ENCODE results near the gene APP.

DNA sequence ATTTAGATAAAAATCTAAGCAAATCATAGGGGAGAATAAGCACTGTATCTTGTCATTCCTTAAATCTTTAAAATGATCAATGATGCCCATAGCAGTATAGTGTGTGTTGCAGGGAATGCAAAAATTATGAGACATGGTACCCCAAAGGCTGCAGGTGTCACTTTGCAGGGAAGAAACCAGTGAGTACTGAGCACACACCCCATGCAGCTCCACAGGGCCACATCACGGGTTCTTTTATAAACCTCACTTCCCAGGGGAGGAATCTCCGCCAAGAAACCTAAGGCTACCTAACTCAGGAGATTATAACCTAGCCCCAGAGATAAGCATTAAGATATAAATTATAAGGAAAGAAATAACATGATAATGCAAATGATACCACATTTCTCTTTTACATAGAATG lies 115.6 kb downstream of the APP start:
- TF ChIP-seq, protein P1, sequence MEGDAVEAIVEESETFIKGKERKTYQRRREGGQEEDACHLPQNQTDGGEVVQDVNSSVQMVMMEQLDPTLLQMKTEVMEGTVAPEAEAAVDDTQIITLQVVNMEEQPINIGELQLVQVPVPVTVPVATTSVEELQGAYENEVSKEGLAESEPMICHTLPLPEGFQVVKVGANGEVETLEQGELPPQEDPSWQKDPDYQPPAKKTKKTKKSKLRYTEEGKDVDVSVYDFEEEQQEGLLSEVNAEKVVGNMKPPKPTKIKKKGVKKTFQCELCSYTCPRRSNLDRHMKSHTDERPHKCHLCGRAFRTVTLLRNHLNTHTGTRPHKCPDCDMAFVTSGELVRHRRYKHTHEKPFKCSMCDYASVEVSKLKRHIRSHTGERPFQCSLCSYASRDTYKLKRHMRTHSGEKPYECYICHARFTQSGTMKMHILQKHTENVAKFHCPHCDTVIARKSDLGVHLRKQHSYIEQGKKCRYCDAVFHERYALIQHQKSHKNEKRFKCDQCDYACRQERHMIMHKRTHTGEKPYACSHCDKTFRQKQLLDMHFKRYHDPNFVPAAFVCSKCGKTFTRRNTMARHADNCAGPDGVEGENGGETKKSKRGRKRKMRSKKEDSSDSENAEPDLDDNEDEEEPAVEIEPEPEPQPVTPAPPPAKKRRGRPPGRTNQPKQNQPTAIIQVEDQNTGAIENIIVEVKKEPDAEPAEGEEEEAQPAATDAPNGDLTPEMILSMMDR (CRISPR knock-in tag; IDR thresholded peaks at IDR 0.05), result no peak
- TF ChIP-seq, protein P2, sequence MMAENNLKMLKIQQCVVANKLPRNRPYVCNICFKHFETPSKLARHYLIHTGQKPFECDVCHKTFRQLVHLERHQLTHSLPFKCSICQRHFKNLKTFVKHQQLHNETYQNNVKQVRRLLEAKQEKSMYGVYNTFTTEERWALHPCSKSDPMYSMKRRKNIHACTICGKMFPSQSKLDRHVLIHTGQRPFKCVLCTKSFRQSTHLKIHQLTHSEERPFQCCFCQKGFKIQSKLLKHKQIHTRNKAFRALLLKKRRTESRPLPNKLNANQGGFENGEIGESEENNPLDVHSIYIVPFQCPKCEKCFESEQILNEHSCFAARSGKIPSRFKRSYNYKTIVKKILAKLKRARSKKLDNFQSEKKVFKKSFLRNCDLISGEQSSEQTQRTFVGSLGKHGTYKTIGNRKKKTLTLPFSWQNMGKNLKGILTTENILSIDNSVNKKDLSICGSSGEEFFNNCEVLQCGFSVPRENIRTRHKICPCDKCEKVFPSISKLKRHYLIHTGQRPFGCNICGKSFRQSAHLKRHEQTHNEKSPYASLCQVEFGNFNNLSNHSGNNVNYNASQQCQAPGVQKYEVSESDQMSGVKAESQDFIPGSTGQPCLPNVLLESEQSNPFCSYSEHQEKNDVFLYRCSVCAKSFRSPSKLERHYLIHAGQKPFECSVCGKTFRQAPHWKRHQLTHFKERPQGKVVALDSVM (CRISPR knock-in tag; IDR thresholded peaks at IDR 0.05), result no peak
- TF ChIP-seq HMG20A (CRISPR knock-in tag; IDR thresholded peaks at IDR 0.05; ENCODE audit: borderline replicate concordance) (no peak), JUND (CRISPR knock-in tag; IDR thresholded peaks at IDR 0.05) (no peak), TP53 (CRISPR knock-in tag; conservative IDR thresholded peaks at IDR 0.05) (no peak), ZNF607 (CRISPR knock-in tag; IDR thresholded peaks at IDR 0.05; ENCODE audit: borderline replicate concordance) (no peak), TARDBP (CRISPR knock-in tag; IDR thresholded peaks at IDR 0.05) (no peak), GABPA (IDR thresholded peaks at IDR 0.05; ENCODE audit: low read depth, low read length) (no peak), GABPA (CRISPR knock-in tag; IDR thresholded peaks at IDR 0.05; ENCODE audit: low read depth) (no peak)
- TF ChIP-seq, protein P3, sequence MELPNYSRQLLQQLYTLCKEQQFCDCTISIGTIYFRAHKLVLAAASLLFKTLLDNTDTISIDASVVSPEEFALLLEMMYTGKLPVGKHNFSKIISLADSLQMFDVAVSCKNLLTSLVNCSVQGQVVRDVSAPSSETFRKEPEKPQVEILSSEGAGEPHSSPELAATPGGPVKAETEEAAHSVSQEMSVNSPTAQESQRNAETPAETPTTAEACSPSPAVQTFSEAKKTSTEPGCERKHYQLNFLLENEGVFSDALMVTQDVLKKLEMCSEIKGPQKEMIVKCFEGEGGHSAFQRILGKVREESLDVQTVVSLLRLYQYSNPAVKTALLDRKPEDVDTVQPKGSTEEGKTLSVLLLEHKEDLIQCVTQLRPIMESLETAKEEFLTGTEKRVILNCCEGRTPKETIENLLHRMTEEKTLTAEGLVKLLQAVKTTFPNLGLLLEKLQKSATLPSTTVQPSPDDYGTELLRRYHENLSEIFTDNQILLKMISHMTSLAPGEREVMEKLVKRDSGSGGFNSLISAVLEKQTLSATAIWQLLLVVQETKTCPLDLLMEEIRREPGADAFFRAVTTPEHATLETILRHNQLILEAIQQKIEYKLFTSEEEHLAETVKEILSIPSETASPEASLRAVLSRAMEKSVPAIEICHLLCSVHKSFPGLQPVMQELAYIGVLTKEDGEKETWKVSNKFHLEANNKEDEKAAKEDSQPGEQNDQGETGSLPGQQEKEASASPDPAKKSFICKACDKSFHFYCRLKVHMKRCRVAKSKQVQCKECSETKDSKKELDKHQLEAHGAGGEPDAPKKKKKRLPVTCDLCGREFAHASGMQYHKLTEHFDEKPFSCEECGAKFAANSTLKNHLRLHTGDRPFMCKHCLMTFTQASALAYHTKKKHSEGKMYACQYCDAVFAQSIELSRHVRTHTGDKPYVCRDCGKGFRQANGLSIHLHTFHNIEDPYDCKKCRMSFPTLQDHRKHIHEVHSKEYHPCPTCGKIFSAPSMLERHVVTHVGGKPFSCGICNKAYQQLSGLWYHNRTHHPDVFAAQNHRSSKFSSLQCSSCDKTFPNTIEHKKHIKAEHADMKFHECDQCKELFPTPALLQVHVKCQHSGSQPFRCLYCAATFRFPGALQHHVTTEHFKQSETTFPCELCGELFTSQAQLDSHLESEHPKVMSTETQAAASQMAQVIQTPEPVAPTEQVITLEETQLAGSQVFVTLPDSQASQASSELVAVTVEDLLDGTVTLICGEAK (IDR thresholded peaks at IDR 0.05), result no peak
- TF ChIP-seq, protein P3 (CRISPR knock-in tag; IDR thresholded peaks at IDR 0.05), result no peak
- TF ChIP-seq, protein P4, sequence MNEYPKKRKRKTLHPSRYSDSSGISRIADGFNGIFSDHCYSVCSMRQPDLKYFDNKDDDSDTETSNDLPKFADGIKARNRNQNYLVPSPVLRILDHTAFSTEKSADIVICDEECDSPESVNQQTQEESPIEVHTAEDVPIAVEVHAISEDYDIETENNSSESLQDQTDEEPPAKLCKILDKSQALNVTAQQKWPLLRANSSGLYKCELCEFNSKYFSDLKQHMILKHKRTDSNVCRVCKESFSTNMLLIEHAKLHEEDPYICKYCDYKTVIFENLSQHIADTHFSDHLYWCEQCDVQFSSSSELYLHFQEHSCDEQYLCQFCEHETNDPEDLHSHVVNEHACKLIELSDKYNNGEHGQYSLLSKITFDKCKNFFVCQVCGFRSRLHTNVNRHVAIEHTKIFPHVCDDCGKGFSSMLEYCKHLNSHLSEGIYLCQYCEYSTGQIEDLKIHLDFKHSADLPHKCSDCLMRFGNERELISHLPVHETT (CRISPR knock-in tag; conservative IDR thresholded peaks at IDR 0.05), result no peak
- TF ChIP-seq, protein P5, sequence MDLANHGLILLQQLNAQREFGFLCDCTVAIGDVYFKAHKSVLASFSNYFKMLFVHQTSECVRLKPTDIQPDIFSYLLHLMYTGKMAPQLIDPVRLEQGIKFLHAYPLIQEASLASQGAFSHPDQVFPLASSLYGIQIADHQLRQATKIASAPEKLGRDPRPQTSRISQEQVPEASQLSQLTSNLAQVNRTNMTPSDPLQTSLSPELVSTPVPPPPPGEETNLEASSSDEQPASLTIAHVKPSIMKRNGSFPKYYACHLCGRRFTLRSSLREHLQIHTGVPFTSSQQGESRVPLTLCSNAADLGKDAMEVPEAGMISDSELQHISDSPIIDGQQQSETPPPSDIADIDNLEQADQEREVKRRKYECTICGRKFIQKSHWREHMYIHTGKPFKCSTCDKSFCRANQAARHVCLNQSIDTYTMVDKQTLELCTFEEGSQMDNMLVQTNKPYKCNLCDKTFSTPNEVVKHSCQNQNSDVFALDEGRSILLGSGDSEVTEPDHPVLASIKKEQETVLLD (CRISPR knock-in tag; IDR thresholded peaks at IDR 0.05; ENCODE audit: low read depth), result no peak

Measured in HepG2 (cell line).